Mononuclear cell (primary cell): ENCODE results near the gene DAPK1. TPM values are rescaled to one million over a fixed set of nuclear protein-coding genes. Genes with fewer than 3 reads are reported as not detected.

Experiments used
- H3K27me3 ChIP-seq: 2 replicates; pipeline ENCODE4 v1.6.0; 2011; ENCODE audit warnings: low read length, control low read depth; ENCODE audit not compliant: insufficient read depth
- H3K4me1 ChIP-seq: 2 replicates; pipeline ENCODE4 v1.5.1; 2011; ENCODE audit warnings: mild to moderate bottlenecking, low read length, control low read depth; ENCODE audit not compliant: insufficient read depth
- H3K4me3 ChIP-seq: 2 replicates; pipeline ENCODE4 v1.5.1; 2011; ENCODE audit warnings: mild to moderate bottlenecking, low read length, moderate library complexity
- H3K9me3 ChIP-seq: 2 replicates; pipeline ENCODE4 v1.5.1; 2011; ENCODE audit warnings: low read depth, mild to moderate bottlenecking, control low read depth, low read length
- total RNA-seq: library from RNA; depleted of rRNA; stranded (reverse); fragments of >200 nt; gene quantifications from one replicate; pipeline ENCODE4 v1.2.3, GENCODE V29; 2012

The DAPK1 gene
- total RNA-seq, 1 donor = 21.8 TPM

DNA sequence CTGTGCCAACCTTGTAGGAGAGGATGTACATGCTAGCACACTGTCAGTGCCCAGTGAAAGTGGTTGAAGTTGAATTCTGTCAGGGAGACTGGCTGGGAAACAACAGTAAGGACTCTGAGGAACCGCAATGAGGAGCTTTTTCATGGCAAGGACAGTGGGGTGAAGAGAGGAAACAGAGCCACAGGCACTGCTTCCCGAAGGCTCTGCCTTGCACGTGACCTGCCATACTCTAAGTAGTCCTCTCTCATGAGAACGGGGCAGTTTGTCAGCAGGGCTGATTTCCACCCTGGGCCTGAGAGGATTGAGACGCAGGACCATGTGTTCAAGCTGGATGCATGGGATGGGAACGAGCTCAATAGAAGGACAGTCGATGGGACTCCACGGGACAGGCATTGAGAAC, 121.7 kb downstream of the DAPK1 start:
- Histone ChIP-seq H3K9me3 (no peaks in the 10 kb centered on the region), H3K27me3 (no peaks in the 10 kb centered on the region), H3K4me3 (no peak overlapping the region), H3K4me1 (peaks cover 20% of the 10 kb centered on the region)

DNA sequence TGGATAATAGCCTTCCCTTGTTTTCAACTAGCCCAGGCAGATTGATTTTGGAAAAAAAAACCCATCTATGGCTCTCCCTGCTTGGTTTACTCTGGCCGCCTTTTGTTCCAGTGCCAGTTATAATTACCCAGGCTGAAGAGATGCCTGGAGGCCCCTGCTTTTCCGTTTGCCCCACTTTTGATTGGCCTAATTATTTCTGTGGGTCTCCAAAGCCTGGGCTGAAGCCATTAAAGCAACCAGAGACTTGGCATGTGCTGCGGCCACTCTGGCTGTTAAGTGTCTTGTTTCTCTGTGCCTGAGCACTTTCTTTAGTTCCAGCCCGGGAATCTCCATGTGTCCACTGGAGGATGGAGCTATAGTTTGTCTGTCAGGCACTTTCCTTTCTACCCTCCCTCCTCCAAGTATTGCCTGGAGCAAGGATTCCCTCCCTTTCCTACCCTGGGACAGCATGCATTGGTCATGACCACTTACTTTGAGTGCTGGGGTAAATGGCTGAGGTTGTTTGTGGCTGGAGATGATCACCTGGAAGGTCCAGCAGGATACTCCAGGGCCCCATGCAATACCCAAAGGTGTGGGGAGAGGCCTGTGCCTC, 123.2 kb downstream of the DAPK1 start:
- Histone ChIP-seq H3K4me1 (peaks cover 5% of the 10 kb centered on the region), H3K4me3 (no peak overlapping the region), H3K27me3 (no peaks in the 10 kb centered on the region), H3K9me3 (no peaks in the 10 kb centered on the region)

DNA sequence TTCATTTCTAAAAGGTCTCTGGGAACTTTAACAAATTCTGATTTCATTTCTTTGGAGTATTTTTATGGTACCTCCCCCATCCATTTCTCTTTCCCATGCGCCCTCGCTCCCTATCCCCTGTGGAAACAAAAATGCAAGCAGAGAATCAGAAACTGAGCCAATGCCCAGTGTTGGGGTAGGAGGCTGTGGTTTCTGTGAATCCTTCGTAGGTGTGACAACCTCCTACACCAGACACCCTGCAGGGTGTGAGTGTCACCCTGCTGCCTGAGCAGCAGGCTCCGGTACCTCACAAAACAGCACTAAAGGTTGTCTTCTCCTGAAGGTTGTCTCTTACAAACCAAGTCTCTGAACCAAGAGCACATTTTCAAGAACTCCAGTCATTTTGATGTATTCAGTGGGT, 124.4 kb downstream of the DAPK1 start:
- H3K27me3 ChIP-seq = no peaks in the 10 kb centered on the region
- H3K4me1 ChIP-seq = no peaks in the 10 kb centered on the region
- no peaks in the 10 kb centered on the region for H3K9me3 ChIP-seq
- no peak overlapping the region for H3K4me3 ChIP-seq

DNA sequence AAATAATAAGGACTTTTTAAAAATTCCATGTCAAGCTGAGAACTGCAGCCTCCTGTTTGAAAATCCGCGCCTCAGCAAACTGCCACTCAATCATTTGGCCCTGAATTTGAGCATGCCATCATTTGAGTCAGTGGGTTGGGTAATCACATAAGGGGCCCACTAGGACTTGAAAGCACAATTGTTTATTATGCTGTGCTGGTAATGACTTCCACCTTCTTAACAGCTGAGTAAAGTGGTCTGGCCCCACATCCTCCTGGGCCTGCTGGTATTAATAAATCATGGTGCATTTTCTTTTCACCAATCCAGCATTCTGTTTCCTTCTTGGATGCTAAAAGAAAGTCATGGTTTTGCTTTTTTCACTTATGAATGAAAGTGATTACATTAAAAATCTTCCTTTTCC, 125.3 kb downstream of the DAPK1 start:
- peaks cover 3% of the 10 kb centered on the region for H3K4me1 ChIP-seq
- no peaks in the 10 kb centered on the region for H3K27me3 ChIP-seq
- H3K9me3 ChIP-seq = no peaks in the 10 kb centered on the region
- no peak overlapping the region for H3K4me3 ChIP-seq

DNA sequence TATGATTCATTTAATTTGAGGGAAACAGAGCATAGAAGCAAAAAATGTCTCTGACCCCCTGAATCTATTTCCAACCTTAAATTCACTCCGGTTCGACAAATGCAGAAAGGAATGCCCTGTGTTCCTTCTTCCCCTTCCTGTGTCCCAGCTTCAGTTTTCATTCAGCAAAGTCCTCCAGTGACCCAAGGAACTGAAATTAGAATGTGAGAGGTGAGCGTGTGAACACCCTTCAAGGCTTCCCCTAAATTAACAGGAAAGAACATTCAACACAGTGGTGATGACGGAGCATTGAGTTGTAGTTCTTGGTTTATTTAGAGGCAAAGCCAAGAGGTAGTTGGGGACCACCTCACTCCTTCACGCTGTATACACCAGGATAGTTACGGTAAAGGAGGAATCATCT, 130.7 kb downstream of the DAPK1 start:
- Histone ChIP-seq H3K4me3 (no peak overlapping the region), H3K27me3 (no peaks in the 10 kb centered on the region), H3K9me3 (no peaks in the 10 kb centered on the region), H3K4me1 (peaks cover 13% of the 10 kb centered on the region)

DNA sequence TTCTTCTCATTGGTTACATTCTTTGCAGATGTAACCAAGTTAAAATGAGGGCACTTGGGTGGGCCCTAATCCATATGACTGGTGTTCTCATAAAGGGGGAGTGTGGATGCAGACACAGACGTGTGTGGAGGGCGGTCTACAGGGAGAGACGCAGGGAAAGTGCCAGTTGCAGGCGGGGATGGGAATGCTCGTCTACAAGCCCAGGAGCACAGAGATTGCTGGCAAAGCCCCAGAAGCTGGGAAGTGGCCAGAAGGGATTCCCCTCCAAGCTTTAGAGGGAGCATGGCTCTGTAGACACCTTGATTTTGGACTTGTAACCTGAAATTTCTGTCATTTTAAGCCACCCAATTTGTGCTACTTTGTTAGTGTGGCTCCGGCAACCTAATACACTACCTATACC, 131.4 kb downstream of the DAPK1 start:
- no peaks in the 10 kb centered on the region for H3K9me3 ChIP-seq
- no peaks in the 10 kb centered on the region for H3K27me3 ChIP-seq
- peaks cover 13% of the 10 kb centered on the region for H3K4me1 ChIP-seq
- H3K4me3 ChIP-seq = no peak overlapping the region

DNA sequence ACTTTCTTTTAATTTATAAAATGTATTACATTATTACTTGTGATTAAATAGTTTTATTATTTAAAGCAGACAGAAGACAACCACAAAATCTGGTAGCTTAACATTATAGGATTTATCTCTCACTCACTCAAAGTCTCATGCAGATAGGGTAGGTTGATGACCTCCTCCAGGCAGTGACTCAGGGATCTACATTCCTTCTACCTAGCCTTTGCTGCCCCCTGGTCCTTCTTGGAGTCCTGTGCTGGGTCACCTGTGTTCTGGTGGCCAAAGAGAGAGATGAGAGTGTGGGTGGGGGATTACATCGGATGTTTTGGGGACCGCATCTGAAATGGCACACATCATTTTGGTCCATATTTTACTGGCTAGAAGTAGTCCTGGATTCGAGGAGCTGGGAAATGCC, 132.6 kb downstream of the DAPK1 start:
- H3K9me3 ChIP-seq = no peaks in the 10 kb centered on the region
- no peak overlapping the region for H3K4me3 ChIP-seq
- H3K27me3 ChIP-seq = no peaks in the 10 kb centered on the region
- peaks cover 13% of the 10 kb centered on the region for H3K4me1 ChIP-seq

DNA sequence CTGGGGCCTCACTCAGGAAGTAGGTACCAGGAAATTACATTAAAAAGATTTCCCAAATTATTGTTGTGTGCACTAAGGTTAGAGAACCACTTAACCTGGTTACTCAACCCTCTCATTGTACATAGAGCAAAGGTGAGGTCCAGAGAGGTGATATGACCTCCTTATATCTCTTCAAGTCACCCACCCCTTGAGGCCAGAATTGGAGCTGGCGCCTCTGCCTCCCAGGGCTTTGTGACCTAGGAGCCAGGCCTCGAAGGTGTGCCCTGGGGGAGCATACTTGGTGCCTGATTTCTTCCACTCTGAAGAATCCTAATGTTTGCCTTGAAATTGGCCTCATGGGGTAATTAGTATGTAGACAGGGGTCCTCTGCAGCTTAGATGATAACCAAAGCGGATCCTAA, 133.2 kb downstream of the DAPK1 start:
- Histone ChIP-seq H3K9me3 (no peaks in the 10 kb centered on the region), H3K4me1 (peaks cover 13% of the 10 kb centered on the region), H3K4me3 (no peak overlapping the region), H3K27me3 (no peaks in the 10 kb centered on the region)

DNA sequence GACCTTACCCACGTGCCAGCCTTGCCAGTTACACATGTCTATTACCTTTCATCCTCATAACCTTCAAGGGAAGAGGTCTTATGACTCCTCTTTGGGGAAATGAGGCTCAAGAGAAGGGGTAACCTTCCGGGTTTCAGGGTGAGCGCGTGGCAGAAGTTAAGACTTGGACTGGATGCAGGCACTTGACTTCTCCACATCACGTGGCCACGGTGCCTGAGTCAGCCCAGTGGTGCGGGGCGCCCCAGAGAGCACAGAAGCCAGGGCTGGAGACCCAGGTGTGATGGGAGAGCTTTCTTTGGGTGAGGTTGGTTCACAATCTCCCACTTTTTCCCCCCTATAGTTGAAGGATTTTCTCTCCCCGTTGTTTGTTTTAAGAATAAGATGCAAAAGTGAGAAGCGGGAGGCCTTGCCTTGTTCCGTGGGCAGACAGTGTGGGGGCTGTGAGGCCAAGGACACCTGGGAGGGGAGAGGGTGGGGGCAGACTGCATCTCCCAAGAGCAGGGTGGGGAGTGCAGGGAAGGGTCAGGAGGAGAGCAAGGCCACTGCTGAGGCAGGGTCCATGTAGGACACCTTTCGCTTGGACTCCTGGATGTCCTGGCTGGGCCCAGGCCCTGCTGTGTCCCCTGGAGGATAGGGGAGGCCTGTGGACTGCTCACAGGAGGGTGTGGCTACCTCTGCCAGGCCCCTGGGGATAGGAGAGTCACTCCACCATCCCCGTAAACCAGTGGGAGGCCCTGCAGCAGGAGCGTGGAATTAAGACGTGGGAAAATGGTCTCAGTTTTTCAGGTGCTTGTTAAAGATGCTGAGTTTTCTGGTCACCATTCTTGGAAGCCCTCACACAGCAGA, 138.2 kb downstream of the DAPK1 start:
- H3K4me1 ChIP-seq = no peaks in the 10 kb centered on the region

DNA sequence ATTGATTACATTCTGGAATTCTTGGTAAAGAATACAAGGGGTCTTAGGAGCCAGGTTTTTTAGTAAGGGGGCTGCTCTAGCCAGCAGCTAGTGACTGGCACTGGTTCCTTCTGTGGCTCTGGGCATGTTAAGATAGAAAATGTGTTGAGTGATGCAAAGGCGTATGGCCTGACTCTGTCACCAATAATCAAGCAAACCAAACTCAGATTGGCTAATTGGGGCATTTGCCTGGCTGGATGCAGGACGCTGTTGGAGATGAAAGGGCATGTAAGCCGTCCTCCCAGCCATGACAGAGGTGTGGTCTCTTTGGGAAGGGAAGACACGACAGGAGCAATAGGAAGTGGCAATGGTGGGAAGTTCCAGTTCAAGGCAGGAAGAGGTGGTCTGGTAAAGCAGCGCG, 140.6 kb downstream of the DAPK1 start:
- no peaks in the 10 kb centered on the region for H3K4me1 ChIP-seq

More for the DNA sequence above, 138.2 kb downstream of the DAPK1 start:
- H3K4me3 ChIP-seq = no peak overlapping the region
- H3K9me3 ChIP-seq = no peaks in the 10 kb centered on the region
- H3K27me3 ChIP-seq = no peaks in the 10 kb centered on the region

DNA sequence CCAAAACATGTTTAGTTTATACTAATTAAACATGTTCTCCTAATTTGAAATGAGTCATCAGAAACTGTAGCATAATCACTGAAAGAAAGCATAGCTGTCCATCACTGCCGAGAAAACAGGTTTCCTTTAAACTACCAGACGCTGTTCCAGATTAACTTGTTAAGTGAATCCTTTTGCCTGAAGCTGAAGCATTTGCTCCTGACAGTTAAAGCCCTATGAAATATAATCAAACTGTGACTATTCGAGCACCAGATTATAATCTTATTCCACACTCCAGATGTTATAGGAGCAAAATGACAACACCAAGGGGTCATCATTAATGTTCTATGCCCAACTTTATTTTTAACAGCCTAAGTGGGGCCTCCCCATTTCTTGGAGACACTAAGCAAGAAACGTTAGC, 142.3 kb downstream of the DAPK1 start:
- H3K9me3 ChIP-seq = no peaks in the 10 kb centered on the region
- H3K4me1 ChIP-seq = no peaks in the 10 kb centered on the region
- H3K27me3 ChIP-seq = no peaks in the 10 kb centered on the region
- H3K4me3 ChIP-seq = no peak overlapping the region

More for the DNA sequence above, 140.6 kb downstream of the DAPK1 start:
- Histone ChIP-seq H3K9me3 (no peaks in the 10 kb centered on the region), H3K4me3 (no peak overlapping the region), H3K27me3 (no peaks in the 10 kb centered on the region)

DNA sequence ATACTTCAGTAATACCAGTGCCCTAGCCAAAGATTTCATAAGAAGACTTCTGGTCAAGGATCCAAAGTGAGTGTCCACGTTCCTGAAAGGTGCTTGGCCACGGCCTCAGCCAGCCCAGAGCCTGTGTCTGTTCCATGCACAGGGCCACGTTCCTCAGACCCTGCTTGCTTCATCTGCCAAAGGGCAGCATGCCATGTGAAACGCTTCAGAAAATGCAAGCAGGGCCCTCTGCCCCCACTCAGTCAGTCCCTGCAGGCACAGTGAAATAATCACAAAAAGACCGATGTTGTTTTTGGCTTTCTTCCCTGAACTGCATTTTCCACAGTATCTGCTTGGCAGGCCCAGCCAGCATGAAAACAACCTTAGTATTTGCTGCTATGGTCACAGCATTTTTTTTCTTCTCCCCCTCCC, 142.7 kb downstream of the DAPK1 start:
- no peaks in the 10 kb centered on the region for H3K9me3 ChIP-seq
- no peaks in the 10 kb centered on the region for H3K4me1 ChIP-seq

DNA sequence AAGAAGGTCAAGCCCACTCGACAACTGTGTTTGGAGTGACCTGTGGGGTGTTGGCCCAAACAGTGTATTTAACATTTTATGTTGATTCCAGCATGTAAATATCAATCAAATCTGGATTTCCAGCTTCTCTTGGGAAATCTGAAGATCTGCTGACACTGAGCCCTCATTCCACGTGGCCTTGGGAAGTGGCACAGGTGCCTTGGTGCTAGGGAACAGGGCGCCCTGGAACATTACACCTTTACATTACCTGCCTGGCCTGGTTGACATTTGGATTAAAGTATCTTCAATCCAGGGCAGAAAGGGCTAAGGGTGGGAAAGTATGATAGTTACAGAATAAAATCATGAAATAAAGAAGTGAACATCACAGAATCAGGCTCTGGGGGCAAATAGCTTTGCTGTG, 143.4 kb downstream of the DAPK1 start:
- Histone ChIP-seq H3K4me3 (no peak overlapping the region), H3K4me1 (no peaks in the 10 kb centered on the region), H3K9me3 (no peaks in the 10 kb centered on the region), H3K27me3 (no peaks in the 10 kb centered on the region)

More for the DNA sequence above, 142.7 kb downstream of the DAPK1 start:
- Histone ChIP-seq H3K4me3 (no peak overlapping the region), H3K27me3 (no peaks in the 10 kb centered on the region)

DNA sequence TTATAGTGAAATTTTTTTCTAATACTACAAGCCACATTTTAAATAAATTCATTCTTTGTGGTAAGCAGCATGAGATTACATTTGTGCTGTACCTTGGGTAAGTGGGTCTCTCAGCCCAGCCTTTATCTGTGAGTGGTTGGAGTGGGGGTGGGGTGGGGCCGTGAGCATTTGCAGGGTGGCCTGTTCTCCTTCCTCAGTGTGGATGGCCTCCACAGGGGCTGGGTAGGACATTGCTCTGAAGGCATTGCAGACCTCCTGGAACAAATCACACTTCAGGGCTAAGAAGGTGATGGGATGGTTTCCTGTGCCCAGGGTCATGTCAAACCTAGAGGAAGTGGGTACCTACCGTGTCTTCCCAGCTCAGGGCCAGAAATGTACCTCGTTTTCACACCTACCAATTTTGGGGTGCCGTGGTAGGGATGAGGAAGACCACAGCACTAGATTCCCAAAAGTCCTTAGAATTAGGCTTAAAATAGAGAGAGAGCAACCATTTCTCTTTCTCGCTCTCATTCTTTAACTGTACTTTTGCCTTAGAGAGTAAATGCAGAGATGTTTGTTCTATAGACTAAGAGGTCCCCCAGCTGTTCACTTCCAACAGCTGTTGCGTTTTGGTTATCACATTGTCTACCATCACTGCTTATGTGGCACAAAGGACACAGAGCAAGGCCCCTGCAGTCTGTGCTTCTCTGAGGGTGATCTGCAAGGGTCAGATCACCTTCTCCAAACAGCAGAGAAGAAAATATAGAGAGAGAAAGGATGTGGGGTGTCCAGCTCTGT, 144.9 kb downstream of the DAPK1 start:
- Histone ChIP-seq H3K4me1 (no peaks in the 10 kb centered on the region), H3K9me3 (no peaks in the 10 kb centered on the region), H3K4me3 (no peak overlapping the region), H3K27me3 (no peaks in the 10 kb centered on the region)

DNA sequence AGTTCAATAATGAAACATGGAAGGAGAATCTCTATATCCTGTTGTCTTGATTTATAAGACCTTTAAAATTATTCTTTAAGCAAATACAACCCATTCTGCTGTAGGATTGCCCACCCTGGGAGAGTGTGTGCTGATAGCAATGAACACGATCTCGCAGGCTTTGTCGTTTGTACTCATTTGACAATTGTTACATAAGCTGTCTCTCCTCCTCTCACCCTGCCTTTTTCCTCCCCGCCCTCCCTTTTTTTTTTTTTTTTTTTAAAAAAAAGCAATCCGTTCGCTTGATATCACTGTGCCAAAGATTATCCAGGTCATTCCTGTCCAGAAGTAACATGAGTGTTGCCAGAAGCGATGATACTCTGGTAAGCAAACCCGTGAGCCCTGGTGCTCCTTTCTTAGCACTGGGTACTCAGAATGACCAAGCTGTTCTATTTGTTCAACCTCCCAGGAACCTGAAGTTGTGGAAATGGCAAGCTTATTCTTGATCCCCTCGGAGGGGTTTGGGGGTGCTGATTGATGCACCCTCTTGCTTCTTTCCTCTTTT, 145.5 kb downstream of the DAPK1 start:
- Histone ChIP-seq H3K4me3 (no peak overlapping the region), H3K9me3 (no peaks in the 10 kb centered on the region), H3K4me1 (no peaks in the 10 kb centered on the region), H3K27me3 (no peaks in the 10 kb centered on the region)
